CD4-positive, alpha-beta T cell treated with Interleukin-2 at 100 ng/mL for 4 hours (primary cell): ENCODE measurements around the gene ADCY1.

Experiments used
- DNase-seq: peaks from one replicate; pipeline ENCODE4 v3.0.0-alpha.2; 2020; ENCODE audit warnings: low spot score

The ADCY1 gene

GRCh38 chr7:45576249-45576929, 2.2 kb downstream of the ADCY1 start:
- no peak for DNase-seq

DNA sequence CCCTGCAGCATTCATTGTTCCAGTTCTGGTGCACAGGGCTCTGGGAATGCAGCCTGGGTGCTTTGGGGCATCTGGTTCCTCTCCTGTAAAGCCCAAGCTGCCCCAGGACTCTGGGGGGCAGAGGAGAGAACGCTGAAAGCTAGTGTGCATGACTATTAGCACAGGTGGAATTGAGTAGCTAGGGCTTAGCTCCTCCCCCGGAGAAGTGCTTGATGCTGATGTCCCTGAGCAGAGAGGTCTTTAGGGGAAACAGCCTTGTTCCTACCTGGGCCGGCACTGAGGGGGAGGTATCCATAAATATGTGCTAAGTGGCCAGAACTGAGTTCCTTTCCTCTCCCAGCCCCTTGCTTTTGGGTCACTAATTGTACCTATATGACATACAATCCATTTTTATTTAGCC, 3.9 kb downstream of the ADCY1 start:
- no peak for DNase-seq

DNA sequence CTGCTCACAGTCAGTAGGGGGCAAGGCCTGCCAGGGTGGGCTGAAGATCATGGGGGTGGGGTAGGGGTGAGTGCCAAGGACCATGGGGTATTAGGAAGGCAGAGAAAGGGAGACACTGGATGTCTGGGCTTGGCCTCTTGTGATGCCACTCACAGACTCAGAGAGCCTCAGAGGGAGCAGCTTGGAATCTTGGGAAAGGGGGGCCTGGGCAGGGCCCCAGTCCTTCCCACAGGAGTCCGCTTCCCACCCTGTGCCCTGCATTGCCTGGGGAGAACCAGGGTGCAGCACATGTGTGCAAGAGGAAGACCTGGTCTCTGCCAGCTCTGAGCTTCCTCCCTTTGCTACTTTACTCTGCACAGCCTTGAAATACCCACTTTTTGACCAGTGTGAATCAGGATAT, 4.3 kb downstream of the ADCY1 start:
- no peak for DNase-seq

- no peak for DNase-seq
Observed at GRCh38 chr7:45579391-45579801, 5.2 kb downstream of the ADCY1 start.

DNA sequence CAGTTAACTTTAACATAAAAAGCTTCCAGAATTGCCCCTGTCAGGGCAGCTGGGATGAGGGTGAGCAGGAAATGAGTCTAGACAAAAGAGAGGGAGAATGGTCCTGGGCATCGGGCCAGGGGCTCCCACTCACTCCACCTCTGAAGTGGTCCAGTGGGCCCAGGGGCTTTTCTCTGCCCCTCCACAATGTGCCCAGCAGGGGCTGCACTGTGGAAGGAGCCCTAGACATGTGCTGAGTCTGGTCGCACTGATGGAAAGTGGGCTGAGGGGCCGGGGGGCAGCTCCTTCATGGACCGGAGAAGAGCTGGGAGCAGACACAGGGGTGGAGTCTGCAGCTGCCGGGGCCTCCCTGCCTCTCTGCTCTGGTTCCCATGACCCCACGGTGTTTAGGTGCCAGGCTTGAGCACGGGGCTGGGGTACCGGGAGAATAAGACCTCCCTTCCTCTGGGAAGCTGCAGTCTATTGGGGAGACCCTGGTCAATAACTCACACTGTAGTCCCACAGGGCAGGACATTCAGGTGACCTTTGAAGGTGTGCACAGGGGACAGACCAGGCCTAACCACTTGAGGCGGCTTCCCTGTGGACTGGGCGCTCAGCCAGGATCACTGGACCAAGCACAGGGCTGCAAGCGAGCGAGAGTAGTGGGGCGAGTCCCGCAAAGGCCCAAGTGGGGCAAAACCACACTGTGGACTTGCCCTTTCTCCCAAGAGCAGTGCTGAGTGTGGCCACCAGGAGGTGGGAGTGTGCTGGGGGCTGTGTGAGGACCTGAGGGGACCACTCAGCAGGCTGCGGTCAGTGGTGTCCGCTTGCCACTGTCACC, 6.1 kb downstream of the ADCY1 start:
- DNase-seq = no peak

GRCh38 chr7:45581271-45581780, 7.2 kb downstream of the ADCY1 start:
- no peak for DNase-seq

- DNase-seq = no peak
Observed at GRCh38 chr7:45582136-45582749, 8.1 kb downstream of the ADCY1 start.

- no peak for DNase-seq
Observed at GRCh38 chr7:45582868-45583277, 8.7 kb downstream of the ADCY1 start.

- DNase-seq = no peak
Observed at GRCh38 chr7:45583296-45583695, 9.1 kb downstream of the ADCY1 start.

- no peak for DNase-seq
Observed at GRCh38 chr7:45584261-45585210, 10.4 kb downstream of the ADCY1 start.

DNA sequence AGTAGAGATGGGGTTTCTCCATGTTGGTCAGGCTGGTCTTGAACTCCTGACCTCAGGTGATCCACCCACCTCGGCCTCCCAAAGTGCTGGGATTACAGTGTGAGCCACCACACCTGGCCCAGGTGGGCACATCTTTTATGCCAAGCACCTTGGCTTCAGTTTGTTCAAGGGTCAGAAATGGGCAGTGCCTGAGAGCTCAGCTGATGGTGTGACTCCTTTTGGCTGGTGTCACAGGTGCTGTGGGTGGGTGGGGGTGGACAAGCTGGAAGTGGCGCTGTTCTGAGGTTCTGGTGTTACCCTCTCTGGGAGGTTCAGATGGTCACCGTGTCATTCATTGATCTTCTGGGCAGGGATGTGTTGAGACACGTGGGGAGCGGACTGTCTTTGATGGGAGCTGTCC, 11.5 kb downstream of the ADCY1 start:
- no peak for DNase-seq

DNA sequence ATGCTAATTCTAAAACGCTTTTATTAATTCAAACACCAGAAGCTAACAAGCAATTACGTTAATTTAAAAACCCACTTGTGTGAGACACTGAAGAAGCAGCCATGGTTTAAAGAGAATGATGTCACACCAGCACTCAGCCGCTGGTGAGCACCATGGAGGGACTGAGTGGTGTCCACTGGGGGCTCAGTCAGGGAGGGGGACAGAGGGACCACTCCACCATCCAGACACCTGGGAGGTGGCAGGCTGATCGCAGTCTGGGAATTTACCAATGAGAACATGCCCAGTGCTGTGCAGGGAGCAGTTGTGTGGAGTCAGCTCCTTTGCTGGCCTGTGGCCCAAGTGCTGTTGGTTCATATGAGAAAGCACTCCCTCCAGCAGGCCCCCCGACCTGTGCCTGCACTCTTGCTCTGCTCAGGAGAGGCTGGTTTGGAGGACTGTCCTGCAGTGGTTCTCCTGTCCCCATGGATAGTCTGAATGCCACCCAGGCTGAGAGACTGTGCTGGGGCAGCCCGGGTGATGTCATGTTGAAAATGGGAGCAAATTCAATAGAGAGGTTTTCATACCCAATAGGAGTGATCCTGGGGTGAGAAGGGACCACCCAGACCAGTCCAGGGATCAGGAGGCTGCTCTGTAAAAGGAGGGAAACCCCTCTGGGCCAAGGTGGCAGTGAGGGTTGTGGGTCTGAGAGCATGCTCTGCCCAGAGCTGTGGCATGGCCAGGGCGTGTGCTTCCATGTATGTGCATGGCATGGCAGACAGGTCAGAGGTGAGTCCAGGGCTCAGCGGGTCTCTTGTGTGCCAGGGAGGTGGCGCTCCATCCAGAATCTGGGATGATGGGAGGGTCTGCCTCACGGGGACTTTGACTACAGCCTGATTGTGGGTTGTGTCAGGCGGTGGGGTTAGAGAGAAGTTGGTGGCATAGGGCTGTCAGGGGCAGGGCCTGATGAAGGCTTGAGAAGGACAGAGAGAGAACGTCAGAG, 12.7 kb downstream of the ADCY1 start:
- DNase-seq = no peak

GRCh38 chr7:45588466-45588865, 14.3 kb downstream of the ADCY1 start:
- DNase-seq = no peak

- DNase-seq = no peak
Observed at GRCh38 chr7:45589061-45589460, 14.9 kb downstream of the ADCY1 start.

- no peak for DNase-seq
Observed at GRCh38 chr7:45589915-45590678, 15.9 kb downstream of the ADCY1 start.

DNA sequence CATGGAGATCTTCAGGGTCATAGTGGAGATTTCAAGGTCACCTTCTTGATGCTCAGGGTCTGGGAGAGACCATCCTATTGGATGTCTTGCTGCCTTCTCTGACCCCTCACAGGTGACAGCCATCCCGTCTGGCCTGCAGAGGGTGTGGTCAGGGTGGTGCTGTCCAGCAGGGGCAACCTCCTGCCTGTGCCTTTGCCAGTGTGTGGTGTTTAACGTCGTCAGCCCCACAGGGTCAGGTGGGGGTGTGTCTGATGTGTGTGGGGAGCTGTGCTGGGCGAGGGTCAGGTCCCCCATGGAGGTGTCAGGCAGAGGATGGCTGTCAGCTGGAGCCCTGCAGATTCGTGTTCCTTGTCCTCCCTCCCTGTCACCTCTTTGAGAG, 16.5 kb downstream of the ADCY1 start:
- DNase-seq = no peak

GRCh38 chr7:45591101-45591906, 17.1 kb downstream of the ADCY1 start:
- DNase-seq = no peak

- no peak for DNase-seq
Observed at GRCh38 chr7:45592230-45592991, 18.2 kb downstream of the ADCY1 start.
